ENCODE data around the gene PNPT1. TPM values are rescaled to one million over a fixed set of nuclear protein-coding genes. Genes with fewer than 3 reads are reported as not detected.
A peak's percentile ranks its signal among the peaks of the same experiment; 100 is the strongest.
"Not testable (repeated sequence)": the region's sequence is repeated elsewhere in the genome, so short reads cannot be mapped to it uniquely, and the experiment has no call there.

PNPT1 gene
- 10 to 100 TPM; 22.5 to 31.5 (median 25.8) TPM for total RNA-seq (2021; fragmentation: NEBNext Ultra II Directional; extraction: Animal tissue kit (Norgen Biotek cat#: 25700))
- long read RNA-seq, full-length matches to known transcripts, result 29 of 42 reads
- long read RNA-seq, partial matches to known transcripts, result 4 of 42 reads
- long read RNA-seq, other reads (novel, unspliced or antisense), result 9 of 42 reads

- DNase-seq, result peak; percentile 93
- Mint-ChIP-seq H3K4me3 (peak within 1 kb of the TSS; percentile 99), H3K27ac (peak within 1 kb of the TSS; percentile 89), H3K9me3 (no peaks in the 10 kb centered on the region), H3K36me3 (ENCODE audit: low read depth) (peaks cover under 1% of the 10 kb centered on the region; the same call in 1 of the 2 replicates), H3K27me3 (ENCODE audit: insufficient read depth) (peaks cover 1% of the 10 kb centered on the region), H3K4me1 (ENCODE audit: low read depth) (peaks cover 31% of the 10 kb centered on the region)
- TF ChIP-seq CTCF (IDR thresholded peaks at IDR 0.05), result no peak
These were observed at the start of gene PNPT1 for GRCh38 chr2:55693181-55694125. Gene PNPT1, minus strand, starts transcription at chr2:55693844. Its CDS starts 21 bp downstream, at chr2:55693823.

- H3K9me3 Mint-ChIP-seq, result peaks cover 17% of the 10 kb centered on the region
- DNase-seq, result no peak
These were observed 49.4 kb upstream of the PNPT1 start for GRCh38 chr2:55742996-55743395.

GRCh38 chr2:55736019-55736536, 42.4 kb upstream of the PNPT1 start:
- peaks cover 23% of the 10 kb centered on the region for H3K4me1 Mint-ChIP-seq (ENCODE audit: low read depth)
- DNase-seq, result peak; percentile 45
- H3K27ac Mint-ChIP-seq; H3K36me3 Mint-ChIP-seq (ENCODE audit: low read depth); H3K9me3 Mint-ChIP-seq; H3K4me3 Mint-ChIP-seq; H3K27me3 Mint-ChIP-seq (ENCODE audit: insufficient read depth): not testable (repeated sequence)

More at GRCh38 chr2:55742996-55743395, 49.4 kb upstream of the PNPT1 start:
- H3K36me3 Mint-ChIP-seq (ENCODE audit: low read depth), result peaks cover 13% of the 10 kb centered on the region
- peak overlapping the region; percentile 64 for H3K4me3 Mint-ChIP-seq
- peaks cover 38% of the 10 kb centered on the region for H3K4me1 Mint-ChIP-seq (ENCODE audit: low read depth)
- H3K27me3 Mint-ChIP-seq (ENCODE audit: insufficient read depth), result no peaks in the 10 kb centered on the region
- TF ChIP-seq CTCF (IDR thresholded peaks at IDR 0.05), result no peak; the same call in 1 of the 2 replicates
- H3K27ac Mint-ChIP-seq, result peak overlapping the region; percentile 88

- no peak for TF ChIP-seq CTCF (IDR thresholded peaks at IDR 0.05)
- DNase-seq, result no peak
- H3K27me3 Mint-ChIP-seq (ENCODE audit: insufficient read depth), result no peaks in the 10 kb centered on the region
- peaks cover 28% of the 10 kb centered on the region for H3K4me1 Mint-ChIP-seq (ENCODE audit: low read depth)
- H3K4me3 Mint-ChIP-seq, result no peak overlapping the region
- H3K27ac Mint-ChIP-seq, result no peak overlapping the region
- no peaks in the 10 kb centered on the region for H3K36me3 Mint-ChIP-seq (ENCODE audit: low read depth)
- H3K9me3 Mint-ChIP-seq, result no peaks in the 10 kb centered on the region
These were observed 41.1 kb upstream of the PNPT1 start for GRCh38 chr2:55734726-55735125.

GRCh38 chr2:55733335-55733734, 39.7 kb upstream of the PNPT1 start:
- Mint-ChIP-seq H3K27me3 (ENCODE audit: insufficient read depth) (no peaks in the 10 kb centered on the region), H3K27ac (peak overlapping the region; percentile 55; the same call in 1 of the 2 replicates), H3K4me1 (ENCODE audit: low read depth) (peaks cover 28% of the 10 kb centered on the region), H3K36me3 (ENCODE audit: low read depth) (no peaks in the 10 kb centered on the region), H3K9me3 (no peaks in the 10 kb centered on the region), H3K4me3 (no peak overlapping the region; the same call in 1 of the 2 replicates)
- no peak for DNase-seq
- TF ChIP-seq CTCF (IDR thresholded peaks at IDR 0.05), result no peak

Data from HFFc6 (cell line).